ENCODE results near the gene DCLK1. TPM values are rescaled to one million over a fixed set of nuclear protein-coding genes. Genes with fewer than 3 reads are reported as not detected.

DCLK1 gene
- total RNA-seq, 4 donors from 2014 or later = 3.8 to 10.0 (median 8.2) TPM

GRCh38 chr13:36131931-36132297 is 732 bp upstream of the DCLK1 start:
- peak; percentile 74 to 77 for ATAC-seq
- TF ChIP-seq CTCF (IDR thresholded peaks at IDR 0.05 in 4 of 5, conservative IDR thresholded peaks at IDR 0.05 in 1 of 5) (no peak), POLR2A (IDR thresholded peaks at IDR 0.05) (no peak)
- H3K27me3 ChIP-seq = peaks cover 0 to 10% (median 5%) of the 10 kb centered on the region in 3 donors
- peak; percentile 53 to 71 for DNase-seq
- no peaks in the 10 kb centered on the region for H3K36me3 ChIP-seq
- no peaks in the 10 kb centered on the region for H3K9me3 ChIP-seq
- intact Hi-C loops (cut with DNase I; ENCODE audit: low total_unique reads) (no loop called here), in situ Hi-C loops (cut with MboI; ENCODE audit: low sequenced_read_pairs in 4 of 4) (no loop called here)
- peak overlapping the region; percentile 48 to 62 (median 52) for H3K4me3 ChIP-seq
- peaks cover 0 to 4% of the 10 kb centered on the region in 2 donors for H3K4me1 ChIP-seq
- H3K27ac ChIP-seq = peak overlapping the region; percentile 28 to 61 (median 38)

- Histone ChIP-seq H3K27ac (peak overlapping the region in 1 of 4 donors; percentile 48), H3K4me3 (peak overlapping the region; percentile 48 to 62 (median 52)), H3K27me3 (peaks cover 0 to 10% (median 5%) of the 10 kb centered on the region in 3 donors), H3K4me1 (peaks cover 0 to 4% of the 10 kb centered on the region in 2 donors), H3K36me3 (no peaks in the 10 kb centered on the region), H3K9me3 (no peaks in the 10 kb centered on the region)
- TF ChIP-seq CTCF (IDR thresholded peaks at IDR 0.05 in 4 of 5, conservative IDR thresholded peaks at IDR 0.05 in 1 of 5) (no peak), POLR2A (IDR thresholded peaks at IDR 0.05) (no peak)
- DNase-seq (peak in 1 of 2 donors; percentile 15), ATAC-seq (peak; percentile 17 to 32)
- intact Hi-C loops (cut with DNase I; ENCODE audit: low total_unique reads) (no loop called here), in situ Hi-C loops (cut with MboI; ENCODE audit: low sequenced_read_pairs in 4 of 4) (no loop called here)
Measured at GRCh38 chr13:36130552-36131221, 495 bp downstream of the DCLK1 start.

- intact Hi-C loops (cut with DNase I; ENCODE audit: low total_unique reads) = no loop called here
- Histone ChIP-seq H3K4me1 (peaks cover 0 to 4% of the 10 kb centered on the region in 2 donors), H3K27ac (no peak overlapping the region), H3K27me3 (peaks cover 0 to 10% (median 5%) of the 10 kb centered on the region in 3 donors), H3K36me3 (no peaks in the 10 kb centered on the region), H3K4me3 (peak overlapping the region; percentile 48 to 62 (median 52)), H3K9me3 (no peaks in the 10 kb centered on the region)
- TF ChIP-seq CTCF (IDR thresholded peaks at IDR 0.05 in 4 of 5, conservative IDR thresholded peaks at IDR 0.05 in 1 of 5) = no peak
- no peak for TF ChIP-seq POLR2A (IDR thresholded peaks at IDR 0.05)
- no peak for ATAC-seq
- no peak for DNase-seq
- in situ Hi-C loops (cut with MboI; ENCODE audit: low sequenced_read_pairs in 4 of 4) = no loop called here
Measured at GRCh38 chr13:36130193-36130551, 1.0 kb downstream of the DCLK1 start.

GRCh38 chr13:36129539-36129938 is 1.6 kb downstream of the DCLK1 start:
- Histone ChIP-seq H3K4me3 (peak overlapping the region in 1 of 4 donors; percentile 56), H3K27ac (no peak overlapping the region), H3K4me1 (peaks cover 0 to 4% of the 10 kb centered on the region in 2 donors), H3K36me3 (no peaks in the 10 kb centered on the region), H3K9me3 (no peaks in the 10 kb centered on the region), H3K27me3 (peaks cover 0 to 10% (median 5%) of the 10 kb centered on the region in 3 donors)
- intact Hi-C loops (cut with DNase I; ENCODE audit: low total_unique reads) = no loop called here
- DNase-seq = no peak
- TF ChIP-seq POLR2A (IDR thresholded peaks at IDR 0.05) = no peak
- no peak for TF ChIP-seq CTCF (IDR thresholded peaks at IDR 0.05 in 4 of 5, conservative IDR thresholded peaks at IDR 0.05 in 1 of 5)
- no peak for ATAC-seq
- in situ Hi-C loops (cut with MboI; ENCODE audit: low sequenced_read_pairs in 4 of 4) = no loop called here

Data from gastrocnemius medialis (tissue), 4 donors.